ENCODE measurements around the gene FYCO1. TPM values are rescaled to one million over a fixed set of nuclear protein-coding genes. Genes with fewer than 3 reads are reported as not detected.

FYCO1 gene
- total and polyA plus RNA-seq, 9 of the 15 experiments (the other 6 are each of a cell fraction or from before 2014, with no cell fraction given), result 2.1 to 13.8 (median 7.4) TPM

DNA sequence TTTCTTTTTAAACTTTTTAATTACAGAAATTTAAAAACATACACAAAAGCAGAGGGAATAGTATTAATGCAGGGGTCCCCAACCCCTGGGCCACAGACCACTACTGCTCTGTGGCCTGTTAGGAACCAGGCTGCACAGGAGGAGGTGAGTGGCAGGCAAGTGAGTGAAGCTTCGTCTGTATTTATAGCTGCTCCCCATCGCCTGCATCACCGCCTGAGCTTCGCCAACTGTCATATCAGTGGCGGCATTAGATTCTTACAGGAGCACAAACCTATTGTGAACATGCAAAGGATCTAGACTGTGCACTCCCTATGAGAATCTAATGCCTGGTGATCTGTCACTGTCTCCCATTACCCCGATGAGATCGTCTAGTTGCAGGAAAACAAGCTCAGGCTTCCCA, 86.9 kb downstream of the FYCO1 start:
- H3K9me1 ChIP-seq (ENCODE audit: control insufficient read depth, insufficient read depth, low read length), result peaks cover 2% of the 10 kb centered on the region
- H3K4me2 ChIP-seq (ENCODE audit: insufficient read depth, low read length), result no peak overlapping the region
- DNase-seq (ENCODE audit: extremely low read depth in 1 of 4, low spot score in 3 of 4) (no peak), ATAC-seq (no peak), FAIRE-seq (no peak)
- no peak overlapping the region for H2AFZ ChIP-seq (ENCODE audit: low read depth, low read length)
- H3K27me3 ChIP-seq (ENCODE audit: control insufficient read depth in 2 of 2, insufficient read depth in 2 of 2, low read length in 2 of 2), result peaks cover 0 to 49% of the 10 kb centered on the region in 2 experiments; a peak in 4 of 5 replicates
- peaks cover 0 to 3% of the 10 kb centered on the region in 2 experiments; a peak in 3 of 5 replicates for H3K4me1 ChIP-seq (replicated peaks in 1 of 2; ENCODE audit: control insufficient read depth in 2 of 2, insufficient read depth in 2 of 2, low read length in 2 of 2)
- H4K20me1 ChIP-seq (replicated peaks; ENCODE audit: control insufficient read depth, insufficient read depth, low read length), result no peaks in the 10 kb centered on the region; the same call in 1 of the 2 replicates
- no peak overlapping the region for H3K4me3 ChIP-seq
- H3K9ac ChIP-seq (ENCODE audit: insufficient read depth in 1 of 2, low read depth in 2 of 2, low read length in 2 of 2), result no peak overlapping the region
- no peaks in the 10 kb centered on the region for H3K36me3 ChIP-seq (ENCODE audit: control insufficient read depth, insufficient read depth, low read length)
- ChIA-PET POLR2A (interaction anchor here (1.3 kb wide), 1 partner anchor 12 kb away, joined by 5 read pairs; no protein-coding TSS in a partner anchor), CTCF (ENCODE audit: low intra/inter-chr PET ratio) (no interaction called here)
- BruUV-seq (replicated peaks), result no TSS peak
- in situ Hi-C loops (cut with MboI) (no loop called here), intact Hi-C loops (cut with micrococcal nuclease) (loop anchor here (10.0 kb wide), 1 partner anchor 394 kb away; no protein-coding TSS in a partner anchor)
- no peaks in the 10 kb centered on the region for H3K9me3 ChIP-seq (replicated peaks; ENCODE audit: control insufficient read depth, insufficient read depth, low read depth, low read length)
- TF ChIP-seq, protein P1, sequence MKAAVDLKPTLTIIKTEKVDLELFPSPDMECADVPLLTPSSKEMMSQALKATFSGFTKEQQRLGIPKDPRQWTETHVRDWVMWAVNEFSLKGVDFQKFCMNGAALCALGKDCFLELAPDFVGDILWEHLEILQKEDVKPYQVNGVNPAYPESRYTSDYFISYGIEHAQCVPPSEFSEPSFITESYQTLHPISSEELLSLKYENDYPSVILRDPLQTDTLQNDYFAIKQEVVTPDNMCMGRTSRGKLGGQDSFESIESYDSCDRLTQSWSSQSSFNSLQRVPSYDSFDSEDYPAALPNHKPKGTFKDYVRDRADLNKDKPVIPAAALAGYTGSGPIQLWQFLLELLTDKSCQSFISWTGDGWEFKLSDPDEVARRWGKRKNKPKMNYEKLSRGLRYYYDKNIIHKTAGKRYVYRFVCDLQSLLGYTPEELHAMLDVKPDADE (conservative IDR thresholded peaks at IDR 0.05; ENCODE audit: control insufficient read depth, low read depth, low read length), result no peak
- TF ChIP-seq SMAD2 (IDR thresholded peaks at IDR 0.05; ENCODE audit: low read depth, low read length), result no peak
- no peak for TF ChIP-seq ZNF644 (tag; IDR thresholded peaks at IDR 0.05; ENCODE audit: low read depth)
- TF ChIP-seq EP400 (IDR thresholded peaks at IDR 0.05), result no peak
- TF ChIP-seq, protein P2, sequence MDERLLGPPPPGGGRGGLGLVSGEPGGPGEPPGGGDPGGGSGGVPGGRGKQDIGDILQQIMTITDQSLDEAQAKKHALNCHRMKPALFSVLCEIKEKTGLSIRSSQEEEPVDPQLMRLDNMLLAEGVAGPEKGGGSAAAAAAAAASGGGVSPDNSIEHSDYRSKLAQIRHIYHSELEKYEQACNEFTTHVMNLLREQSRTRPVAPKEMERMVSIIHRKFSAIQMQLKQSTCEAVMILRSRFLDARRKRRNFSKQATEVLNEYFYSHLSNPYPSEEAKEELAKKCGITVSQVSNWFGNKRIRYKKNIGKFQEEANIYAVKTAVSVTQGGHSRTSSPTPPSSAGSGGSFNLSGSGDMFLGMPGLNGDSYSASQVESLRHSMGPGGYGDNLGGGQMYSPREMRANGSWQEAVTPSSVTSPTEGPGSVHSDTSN (CRISPR knock-in tag; IDR thresholded peaks at IDR 0.05; ENCODE audit: low read depth), result no peak
- TF ChIP-seq, protein P2 (tag; conservative IDR thresholded peaks at IDR 0.05; ENCODE audit: low read depth), result no peak
- TF ChIP-seq ZNF239 (CRISPR knock-in tag; IDR thresholded peaks at IDR 0.05), result no peak
- TF ChIP-seq, protein P3, sequence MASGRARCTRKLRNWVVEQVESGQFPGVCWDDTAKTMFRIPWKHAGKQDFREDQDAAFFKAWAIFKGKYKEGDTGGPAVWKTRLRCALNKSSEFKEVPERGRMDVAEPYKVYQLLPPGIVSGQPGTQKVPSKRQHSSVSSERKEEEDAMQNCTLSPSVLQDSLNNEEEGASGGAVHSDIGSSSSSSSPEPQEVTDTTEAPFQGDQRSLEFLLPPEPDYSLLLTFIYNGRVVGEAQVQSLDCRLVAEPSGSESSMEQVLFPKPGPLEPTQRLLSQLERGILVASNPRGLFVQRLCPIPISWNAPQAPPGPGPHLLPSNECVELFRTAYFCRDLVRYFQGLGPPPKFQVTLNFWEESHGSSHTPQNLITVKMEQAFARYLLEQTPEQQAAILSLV (tag; IDR thresholded peaks at IDR 0.05), result no peak
- no peak for TF ChIP-seq FOXP1 (CRISPR knock-in tag; IDR thresholded peaks at IDR 0.05)
- no peak for TF ChIP-seq CXXC5 (CRISPR knock-in tag; IDR thresholded peaks at IDR 0.05)
- TF ChIP-seq RFX7 (CRISPR knock-in tag; IDR thresholded peaks at IDR 0.05), result no peak
- no peak for TF ChIP-seq HMG20A (CRISPR knock-in tag; conservative IDR thresholded peaks at IDR 0.05)
- TF ChIP-seq, protein P4, sequence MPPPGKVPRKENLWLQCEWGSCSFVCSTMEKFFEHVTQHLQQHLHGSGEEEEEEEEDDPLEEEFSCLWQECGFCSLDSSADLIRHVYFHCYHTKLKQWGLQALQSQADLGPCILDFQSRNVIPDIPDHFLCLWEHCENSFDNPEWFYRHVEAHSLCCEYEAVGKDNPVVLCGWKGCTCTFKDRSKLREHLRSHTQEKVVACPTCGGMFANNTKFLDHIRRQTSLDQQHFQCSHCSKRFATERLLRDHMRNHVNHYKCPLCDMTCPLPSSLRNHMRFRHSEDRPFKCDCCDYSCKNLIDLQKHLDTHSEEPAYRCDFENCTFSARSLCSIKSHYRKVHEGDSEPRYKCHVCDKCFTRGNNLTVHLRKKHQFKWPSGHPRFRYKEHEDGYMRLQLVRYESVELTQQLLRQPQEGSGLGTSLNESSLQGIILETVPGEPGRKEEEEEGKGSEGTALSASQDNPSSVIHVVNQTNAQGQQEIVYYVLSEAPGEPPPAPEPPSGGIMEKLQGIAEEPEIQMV (tag; conservative IDR thresholded peaks at IDR 0.05; ENCODE audit: low read depth), result no peak
- WGBS (ENCODE audit: insufficient coverage, low coverage, missing lambda C conversion rate), result 36% methylated on average over 7 of the region's 7 CpGs
- no peaks in the 10 kb centered on the region for H3K79me2 ChIP-seq (ENCODE audit: control insufficient read depth, insufficient read depth, low read length)
- H3K27ac ChIP-seq (ENCODE audit: extremely low read depth, low read depth, low read length), result no peak overlapping the region

Data from K562 (cell line).